Type B pancreatic cell (in vitro differentiated cells): ENCODE measurements around the gene NHSL1. TPM values are rescaled to one million over a fixed set of nuclear protein-coding genes. Genes with fewer than 3 reads are reported as not detected.

ENCODE experiments used
- DNase-seq: peaks from one replicate; pipeline ENCODE4 v3.0.0; 2021; ENCODE audit warnings: mixed read lengths; ENCODE audit not compliant: unreplicated experiment; ENCODE audit errors: extremely low spot score
- H3K27ac Mint-ChIP-seq: 2 replicates; pipeline ENCODE4 v1.8.0; 2021; ENCODE audit warnings: mild to moderate bottlenecking, mixed read lengths
- H3K27me3 Mint-ChIP-seq: 2 replicates; pipeline ENCODE4 v1.8.0; 2021; ENCODE audit warnings: mixed read lengths
- H3K36me3 Mint-ChIP-seq: 2 replicates; pipeline ENCODE4 v1.8.0; 2021; ENCODE audit warnings: mixed read lengths
- H3K4me1 Mint-ChIP-seq: one replicate; pipeline ENCODE4 v1.8.0; 2021; ENCODE audit warnings: mixed read lengths; ENCODE audit not compliant: unreplicated experiment
- H3K4me3 Mint-ChIP-seq: 2 replicates; pipeline ENCODE4 v1.8.0; 2021; ENCODE audit warnings: mild to moderate bottlenecking, mixed read lengths
- H3K9me3 Mint-ChIP-seq: 2 replicates; pipeline ENCODE4 v1.8.0; 2021; ENCODE audit warnings: mixed read lengths
- total RNA-seq: library from RNA; stranded (reverse); gene quantifications from 2 replicates; pipeline ENCODE4 v1.2.1, GENCODE V29; 2021; ENCODE audit warnings: low replicate concordance
- TF ChIP-seq, protein P1 (sequence below): fragments of 200-600 bp; sonication (generic); conservative IDR thresholded peaks from 2 replicates; pipeline ENCODE4 v1.5.0; 2021; ENCODE audit warnings: antibody characterized with exemption, mild to moderate bottlenecking

NHSL1 gene
- total RNA-seq, 1 donor from 2014 or later: 29.7 TPM

DNA sequence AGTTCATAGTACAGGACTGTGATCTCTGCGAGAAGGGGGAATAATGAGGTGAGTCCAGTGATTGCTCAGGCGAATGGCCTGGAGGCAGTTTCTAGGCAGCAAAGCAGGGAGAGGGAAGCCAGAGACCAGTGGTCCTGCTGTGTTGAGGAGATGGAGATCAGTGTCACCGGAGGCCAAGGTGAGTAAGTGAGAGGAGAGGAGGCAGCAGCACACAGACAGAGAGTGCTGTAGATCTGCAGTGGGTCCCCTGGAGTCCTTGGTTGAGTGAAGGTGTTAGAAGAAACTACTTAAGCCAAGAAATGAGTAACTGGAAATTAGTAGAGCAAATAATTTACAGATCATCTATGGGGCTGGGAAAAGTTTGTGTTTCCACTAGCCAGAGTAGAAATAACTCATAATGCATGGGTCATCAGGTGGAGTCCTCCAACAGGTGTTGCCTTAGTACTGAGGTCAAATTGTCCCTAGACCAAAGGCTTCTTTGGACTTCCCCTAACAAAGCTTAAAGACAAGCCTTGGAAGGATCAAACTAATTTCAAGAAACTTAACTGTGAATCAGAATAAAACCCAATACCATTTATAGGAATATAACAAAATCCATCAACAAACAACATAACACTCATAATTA, 81.7 kb downstream of the NHSL1 start:
- H3K9me3 Mint-ChIP-seq: no peaks in the 10 kb centered on the region

DNA sequence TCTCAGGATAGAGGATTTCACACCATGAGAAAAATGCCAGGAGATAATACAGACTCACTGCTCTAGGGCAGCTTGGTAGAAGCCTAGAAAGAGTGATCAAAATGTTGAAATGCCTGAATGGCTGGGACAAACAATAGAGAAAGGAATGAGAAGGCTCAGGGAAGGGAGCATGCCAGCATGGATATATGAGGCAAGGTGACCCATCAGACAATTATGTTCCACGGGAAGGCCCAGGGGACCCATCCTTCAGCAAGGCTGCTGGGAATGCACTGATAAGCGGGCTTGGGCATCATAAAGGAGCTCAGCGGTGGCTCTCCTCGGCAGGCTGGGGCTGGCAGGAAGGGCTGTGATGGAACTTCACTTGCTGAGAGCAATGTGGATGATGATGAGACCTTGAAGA, 83.1 kb downstream of the NHSL1 start:
- TF ChIP-seq, protein P1, sequence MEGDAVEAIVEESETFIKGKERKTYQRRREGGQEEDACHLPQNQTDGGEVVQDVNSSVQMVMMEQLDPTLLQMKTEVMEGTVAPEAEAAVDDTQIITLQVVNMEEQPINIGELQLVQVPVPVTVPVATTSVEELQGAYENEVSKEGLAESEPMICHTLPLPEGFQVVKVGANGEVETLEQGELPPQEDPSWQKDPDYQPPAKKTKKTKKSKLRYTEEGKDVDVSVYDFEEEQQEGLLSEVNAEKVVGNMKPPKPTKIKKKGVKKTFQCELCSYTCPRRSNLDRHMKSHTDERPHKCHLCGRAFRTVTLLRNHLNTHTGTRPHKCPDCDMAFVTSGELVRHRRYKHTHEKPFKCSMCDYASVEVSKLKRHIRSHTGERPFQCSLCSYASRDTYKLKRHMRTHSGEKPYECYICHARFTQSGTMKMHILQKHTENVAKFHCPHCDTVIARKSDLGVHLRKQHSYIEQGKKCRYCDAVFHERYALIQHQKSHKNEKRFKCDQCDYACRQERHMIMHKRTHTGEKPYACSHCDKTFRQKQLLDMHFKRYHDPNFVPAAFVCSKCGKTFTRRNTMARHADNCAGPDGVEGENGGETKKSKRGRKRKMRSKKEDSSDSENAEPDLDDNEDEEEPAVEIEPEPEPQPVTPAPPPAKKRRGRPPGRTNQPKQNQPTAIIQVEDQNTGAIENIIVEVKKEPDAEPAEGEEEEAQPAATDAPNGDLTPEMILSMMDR: no peak
- H3K36me3 Mint-ChIP-seq: peaks cover 57% of the 10 kb centered on the region
- H3K27ac Mint-ChIP-seq: no peak overlapping the region
- H3K27me3 Mint-ChIP-seq: no peaks in the 10 kb centered on the region
- DNase-seq: no peak
- no peak overlapping the region for H3K4me3 Mint-ChIP-seq
- no peaks in the 10 kb centered on the region for H3K9me3 Mint-ChIP-seq
- peaks cover 3% of the 10 kb centered on the region for H3K4me1 Mint-ChIP-seq

More for the DNA sequence above, 81.7 kb downstream of the NHSL1 start:
- Mint-ChIP-seq H3K27me3 (no peaks in the 10 kb centered on the region), H3K27ac (no peak overlapping the region), H3K36me3 (peaks cover 53% of the 10 kb centered on the region), H3K4me1 (no peaks in the 10 kb centered on the region), H3K4me3 (no peak overlapping the region)
- TF ChIP-seq, protein P1: no peak
- no peak for DNase-seq

DNA sequence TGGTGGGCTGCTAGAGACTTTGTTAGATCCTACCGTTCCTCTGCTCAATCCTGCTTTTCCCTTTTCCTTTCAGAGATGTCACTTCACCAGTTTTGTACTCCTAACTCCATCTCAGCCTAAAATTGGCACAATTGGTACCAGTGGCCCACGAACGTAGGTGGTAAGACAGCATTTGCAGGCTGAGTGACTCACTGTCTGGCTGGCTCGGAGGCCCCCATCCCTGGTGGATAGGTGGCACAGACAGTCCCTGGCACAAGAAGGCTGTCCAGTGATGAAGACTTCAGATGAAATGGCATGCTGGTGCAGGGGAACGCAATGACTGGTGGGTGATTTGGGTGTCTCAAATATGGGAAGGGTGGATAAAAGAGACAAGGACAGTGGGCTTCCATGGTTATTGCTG, 84.2 kb downstream of the NHSL1 start:
- DNase-seq: no peak
- Mint-ChIP-seq H3K4me1 (peaks cover 4% of the 10 kb centered on the region), H3K27ac (peak overlapping the region; percentile 15), H3K4me3 (no peak overlapping the region), H3K36me3 (peaks cover 61% of the 10 kb centered on the region), H3K27me3 (no peaks in the 10 kb centered on the region), H3K9me3 (no peaks in the 10 kb centered on the region)
- TF ChIP-seq, protein P1: no peak

DNA sequence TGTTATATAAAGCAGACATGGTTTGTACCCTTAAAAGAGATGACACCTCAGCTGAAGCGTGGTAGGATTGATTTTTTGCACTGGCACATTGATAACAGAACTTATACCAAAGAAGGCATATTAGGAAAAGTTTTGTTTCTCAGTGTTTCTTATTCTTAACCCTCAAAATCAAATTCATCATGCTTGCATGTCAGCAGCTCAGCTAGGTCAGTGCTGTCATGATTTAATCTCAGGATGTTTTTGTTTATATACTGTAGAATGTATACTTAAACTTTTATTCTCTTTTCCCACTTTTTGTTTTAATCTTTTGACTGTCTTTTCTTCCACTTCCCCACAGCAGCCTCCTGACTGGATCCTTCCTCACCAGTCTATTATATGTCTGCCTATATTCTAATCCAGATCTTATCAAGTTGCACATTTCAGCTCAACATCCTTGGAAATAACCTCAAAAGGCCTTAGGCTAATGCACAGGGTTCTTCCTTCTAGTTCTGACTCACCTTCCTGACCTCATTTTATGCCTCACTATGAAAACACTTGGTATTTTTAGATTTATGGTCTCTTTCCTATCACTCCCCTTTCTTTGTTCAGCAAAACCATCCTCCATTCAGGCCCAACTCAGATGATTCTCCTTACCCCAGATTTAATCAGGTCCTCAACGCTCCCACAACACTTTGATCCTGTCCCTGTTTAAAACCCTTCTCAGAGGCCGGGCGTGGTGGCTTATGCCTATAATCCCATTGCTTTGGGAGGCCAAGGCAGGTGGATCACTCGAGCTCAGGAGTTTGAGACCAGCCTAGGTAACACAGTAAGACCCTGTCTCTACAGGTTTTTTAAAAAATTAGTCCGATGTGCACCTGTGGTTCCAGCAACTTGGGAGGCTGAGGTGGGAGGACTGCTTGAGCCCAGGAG, 88.1 kb downstream of the NHSL1 start:
- H3K9me3 Mint-ChIP-seq: no peaks in the 10 kb centered on the region
- peaks cover 59% of the 10 kb centered on the region for H3K36me3 Mint-ChIP-seq
- DNase-seq: no peak
- no peaks in the 10 kb centered on the region for H3K27me3 Mint-ChIP-seq
- H3K4me3 Mint-ChIP-seq: peak overlapping the region; percentile 24
- TF ChIP-seq, protein P1: no peak
- peaks cover 5% of the 10 kb centered on the region for H3K4me1 Mint-ChIP-seq
- peak overlapping the region; percentile 55 for H3K27ac Mint-ChIP-seq

DNA sequence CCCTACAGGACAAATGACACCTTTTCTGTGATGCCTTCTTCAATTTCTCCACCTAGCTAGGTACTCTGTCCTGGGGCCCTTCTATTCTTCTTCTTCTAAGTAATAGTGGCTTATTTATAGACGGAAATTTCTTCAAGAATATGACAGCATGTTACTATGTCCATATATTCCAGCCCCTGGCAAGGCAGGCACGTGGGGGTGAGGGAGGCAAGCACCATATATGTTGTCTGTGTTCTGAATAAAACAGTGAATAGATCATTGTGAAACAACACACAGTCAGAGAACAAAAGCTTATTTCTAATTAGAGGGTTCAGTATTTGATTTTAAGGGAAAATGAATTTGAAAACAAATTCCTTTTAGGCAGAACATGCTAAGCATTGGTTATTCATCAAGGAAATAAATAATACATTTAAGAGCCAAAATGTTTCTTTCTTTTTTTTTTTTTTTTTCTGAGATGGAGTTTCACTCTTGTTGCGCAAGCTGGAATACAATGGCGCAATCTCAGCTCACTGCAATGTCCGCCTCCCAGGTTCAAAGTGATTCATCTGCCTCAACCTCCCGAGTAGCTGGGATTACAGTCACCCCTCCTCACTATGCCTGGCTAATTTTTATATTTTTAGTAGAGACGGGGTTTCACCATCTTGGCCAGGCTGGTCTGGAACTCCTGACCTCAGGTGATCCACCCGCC, 89.1 kb downstream of the NHSL1 start:
- H3K9me3 Mint-ChIP-seq: no peaks in the 10 kb centered on the region
- H3K4me1 Mint-ChIP-seq: peaks cover 11% of the 10 kb centered on the region
- peaks cover 62% of the 10 kb centered on the region for H3K36me3 Mint-ChIP-seq
- no peak for DNase-seq
- no peak overlapping the region for H3K27ac Mint-ChIP-seq
- TF ChIP-seq, protein P1: no peak
- H3K27me3 Mint-ChIP-seq: no peaks in the 10 kb centered on the region
- no peak overlapping the region for H3K4me3 Mint-ChIP-seq
